Stimulated activated CD8-positive, alpha-beta memory T cell treated with anti-CD3 and anti-CD28 coated beads, Interleukin-15, amount 100 ng/mL, for 24 hours (primary cell): ENCODE results near the gene NBPF1.
"Not testable (repeated sequence)": the region's sequence is repeated elsewhere in the genome, so short reads cannot be mapped to it uniquely, and the experiment has no call there.

ENCODE experiments used
- DNase-seq: peaks from one replicate; pipeline ENCODE4 v3.0.0-alpha.2; 2020; ENCODE audit warnings: low read depth

Gene NBPF1

DNA sequence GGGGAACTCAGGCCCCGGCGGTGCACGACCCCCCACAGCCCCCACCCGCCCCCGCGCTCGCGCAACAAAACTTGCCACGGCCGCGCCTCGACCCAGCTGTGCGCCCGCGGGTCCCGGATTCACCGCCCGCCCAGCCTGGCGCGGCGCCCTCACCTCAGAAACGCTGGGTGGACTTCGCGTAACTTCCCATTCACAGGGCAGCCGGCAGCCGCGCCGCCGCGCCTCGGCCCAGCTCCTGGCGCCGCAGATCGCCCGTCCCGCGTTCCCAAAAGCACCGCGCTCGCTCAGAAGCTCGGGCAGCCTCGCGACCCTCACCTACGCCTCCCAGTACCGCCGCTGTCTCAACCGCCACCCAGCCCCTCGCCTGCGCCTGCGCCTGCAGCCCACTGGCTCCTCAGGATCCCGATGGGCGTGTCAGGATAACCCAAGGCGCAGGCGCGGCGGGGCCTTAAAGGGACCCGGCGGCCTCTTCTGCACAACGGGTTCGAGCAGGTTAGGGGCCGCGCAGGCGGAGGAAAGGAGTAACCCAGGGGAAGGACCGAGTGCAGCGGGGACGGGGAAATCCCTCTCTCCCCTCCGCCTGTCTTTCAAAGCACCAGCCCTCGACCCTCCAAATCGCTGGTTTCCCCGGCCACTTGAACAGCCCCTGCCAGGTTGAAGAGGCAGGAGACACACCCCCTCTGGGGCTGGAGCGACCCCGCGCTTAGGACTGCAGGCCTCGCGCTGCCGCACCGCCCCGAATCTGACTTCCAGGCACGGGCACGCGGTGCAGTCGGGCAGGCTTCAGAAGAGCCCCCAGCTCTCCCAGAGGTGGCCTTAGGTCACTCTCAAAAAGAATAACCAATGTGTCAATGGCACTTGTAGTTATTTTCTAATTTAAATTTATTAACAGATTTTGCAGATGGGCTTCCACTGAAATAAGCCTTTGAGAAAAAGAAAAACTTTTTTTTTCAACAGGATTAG, at the start of gene NBPF1:
NBPF1 (minus strand) TSS at position 380 of the 963 bp plus-strand sequence.
- peak; percentile 99 for DNase-seq

DNA sequence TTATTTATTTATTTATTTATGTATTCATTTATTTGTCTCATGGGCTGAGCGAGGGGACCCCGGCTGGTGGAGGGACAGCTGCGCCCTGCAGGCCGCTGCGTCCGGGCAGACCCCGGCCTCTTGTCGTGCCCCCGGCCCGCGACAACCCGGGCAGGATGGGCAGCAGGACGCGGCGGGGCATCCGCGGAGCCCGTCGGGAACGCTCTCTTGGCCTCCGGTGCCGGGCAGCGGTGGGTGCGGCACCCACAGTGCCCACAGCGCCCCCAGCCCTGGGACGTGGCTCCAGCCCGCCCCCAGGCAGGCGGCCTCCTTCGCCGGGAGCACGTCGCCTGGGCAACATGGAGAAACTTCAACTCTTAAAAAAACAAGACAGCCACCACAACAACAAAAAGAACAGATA, 44.9 kb upstream of the NBPF1 start:
- not testable (repeated sequence) for DNase-seq

DNA sequence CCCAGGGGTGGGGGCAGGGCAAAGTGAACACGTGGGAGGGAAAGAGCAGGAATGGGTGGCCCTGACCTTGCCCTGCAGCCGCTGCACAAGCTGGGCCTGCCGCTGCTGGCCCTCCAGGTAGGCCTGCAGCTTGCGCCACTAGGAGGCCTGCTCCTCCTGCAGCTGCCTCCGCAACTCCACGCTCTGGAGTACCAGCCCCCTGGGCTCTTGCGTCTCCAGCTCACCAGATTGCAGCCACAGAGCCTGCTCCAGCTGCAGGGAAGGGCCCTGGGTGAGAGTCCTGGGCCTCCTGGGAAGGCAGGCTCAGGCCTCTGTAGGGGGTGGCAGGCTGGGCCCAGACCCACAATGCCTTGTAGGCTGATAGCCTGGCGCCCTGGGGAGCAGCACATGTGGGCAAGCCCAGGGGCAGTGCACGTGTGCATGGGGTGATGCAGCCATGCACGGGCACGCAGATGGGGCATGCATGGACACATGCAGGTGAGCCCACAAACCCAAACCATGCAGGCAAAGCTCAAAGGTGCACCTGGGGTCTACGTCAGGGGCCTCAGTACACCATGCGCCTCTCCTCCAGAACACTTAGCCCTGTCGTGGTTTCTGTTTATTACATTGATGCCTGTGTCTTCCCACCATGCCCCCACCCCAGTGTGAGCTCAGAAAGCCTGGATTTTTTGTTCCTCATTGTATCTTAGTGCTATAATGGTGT, 43.8 kb upstream of the NBPF1 start:
- DNase-seq: not testable (repeated sequence)

DNA sequence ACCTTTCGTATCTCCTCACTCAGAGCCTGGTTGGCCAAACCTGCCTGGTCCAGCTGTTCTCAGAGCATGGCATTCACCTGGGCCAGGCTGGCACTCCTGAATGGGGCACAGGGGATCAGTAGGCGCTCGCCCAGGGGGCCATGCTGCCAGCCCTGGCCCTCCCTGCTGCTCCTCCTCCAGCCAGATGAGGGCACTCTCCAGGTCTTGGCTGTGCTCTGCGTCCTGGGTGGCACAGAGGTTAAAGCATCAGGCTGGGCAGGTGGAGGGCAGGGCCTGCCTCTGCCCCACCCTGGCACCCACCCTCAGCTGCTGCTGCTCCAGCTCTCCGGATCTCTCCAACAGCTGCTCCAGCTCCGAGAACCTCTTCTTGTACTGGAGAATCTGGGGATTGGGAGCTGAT, 43.2 kb upstream of the NBPF1 start:
- DNase-seq: not testable (repeated sequence)

DNA sequence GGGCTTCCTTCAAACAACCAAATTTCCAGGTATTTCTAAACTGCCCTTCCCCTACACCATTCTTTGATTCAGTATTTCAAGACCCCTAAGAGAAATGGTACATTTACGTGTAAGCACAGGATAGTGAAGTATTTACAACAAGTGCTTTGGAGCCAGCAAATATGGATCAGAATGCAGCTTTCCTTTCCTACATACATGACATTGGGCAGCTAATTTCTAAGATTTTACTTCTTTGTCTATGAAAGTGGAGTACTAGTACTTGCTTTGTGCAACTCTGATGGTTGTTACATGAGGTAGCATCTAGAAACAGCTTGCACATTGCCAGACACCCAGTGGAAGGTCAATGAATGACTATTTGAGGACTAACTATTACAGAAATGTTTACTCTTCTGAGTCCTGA, 38.2 kb upstream of the NBPF1 start:
- not testable (repeated sequence) for DNase-seq

DNA sequence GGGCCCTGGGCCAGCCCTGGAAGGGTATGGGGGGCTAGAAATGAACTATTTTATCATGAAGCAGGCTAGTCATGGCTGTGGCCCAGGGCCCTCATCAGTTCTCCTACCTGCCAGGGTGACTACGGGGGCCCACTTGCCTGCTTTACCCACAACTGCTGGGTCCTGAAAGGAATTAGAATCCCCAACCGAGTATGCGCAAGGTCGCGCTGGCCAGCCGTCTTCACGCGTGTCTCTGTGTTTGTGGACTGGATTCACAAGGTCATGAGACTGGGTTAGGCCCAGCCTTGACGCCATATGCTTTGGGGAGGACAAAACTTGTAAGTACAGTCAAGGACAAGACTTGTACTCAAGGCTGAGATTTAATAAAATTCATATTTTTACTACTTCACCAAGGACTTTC, 36.6 kb upstream of the NBPF1 start:
- DNase-seq: not testable (repeated sequence)

DNA sequence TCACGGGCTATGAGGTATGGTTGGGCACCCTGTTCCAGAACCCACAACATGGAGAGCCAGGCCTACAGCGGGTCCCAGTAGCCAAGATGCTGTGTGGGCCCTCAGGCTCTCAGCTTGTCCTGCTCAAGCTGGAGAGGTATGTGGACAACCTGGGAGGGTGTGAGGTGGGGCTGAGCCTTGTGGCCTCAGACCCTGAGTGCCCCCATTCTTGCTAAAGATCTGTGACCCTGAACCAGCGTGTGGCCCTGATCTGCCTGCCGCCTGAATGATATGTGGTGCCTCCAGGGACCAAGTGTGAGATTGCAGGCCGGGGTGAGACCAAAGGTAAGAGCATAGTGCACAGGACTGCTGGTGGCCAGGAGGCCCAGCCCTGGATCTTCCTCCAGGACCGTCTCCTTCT, 36.0 kb upstream of the NBPF1 start:
- peak; percentile 0 for DNase-seq

DNA sequence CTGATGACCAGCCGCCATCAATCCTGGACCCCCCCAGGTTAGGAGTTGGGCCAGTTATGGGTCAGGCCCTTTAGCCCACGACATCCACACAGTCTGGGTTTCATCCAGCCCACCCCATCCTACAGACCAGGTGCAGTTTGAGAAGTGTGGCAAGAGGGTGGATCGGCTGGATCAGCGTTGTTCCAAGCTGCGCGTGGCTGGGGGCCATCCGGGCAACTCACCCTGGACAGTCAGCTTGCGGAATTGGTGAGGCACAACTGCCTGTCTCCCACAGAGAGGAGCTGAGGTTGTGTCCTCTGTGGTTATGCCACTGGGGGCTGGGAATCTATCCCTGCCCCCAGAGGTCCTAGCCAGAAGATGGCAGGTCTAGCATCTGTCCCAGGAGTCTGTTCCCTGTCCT, 35.4 kb upstream of the NBPF1 start:
- DNase-seq: not testable (repeated sequence)

DNA sequence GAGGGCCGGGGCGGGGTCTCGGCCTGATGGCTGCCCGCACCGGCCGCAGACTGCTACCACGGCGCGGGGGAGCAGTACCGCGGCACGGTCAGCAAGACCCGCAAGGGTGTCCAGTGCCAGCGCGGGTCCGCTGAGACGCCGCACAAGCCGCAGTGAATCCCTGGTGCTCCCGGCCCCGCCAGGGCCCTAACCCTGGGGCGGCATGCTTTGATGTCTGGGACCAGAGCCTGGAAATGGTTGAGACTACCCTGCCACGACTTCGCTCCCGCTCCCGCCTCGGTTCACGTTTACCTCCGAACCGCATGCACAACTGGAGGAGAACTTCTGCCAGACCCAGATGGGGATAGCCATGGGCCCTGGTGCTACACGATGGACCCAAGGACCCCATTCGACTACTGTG, 34.9 kb upstream of the NBPF1 start:
- not testable (repeated sequence) for DNase-seq

DNA sequence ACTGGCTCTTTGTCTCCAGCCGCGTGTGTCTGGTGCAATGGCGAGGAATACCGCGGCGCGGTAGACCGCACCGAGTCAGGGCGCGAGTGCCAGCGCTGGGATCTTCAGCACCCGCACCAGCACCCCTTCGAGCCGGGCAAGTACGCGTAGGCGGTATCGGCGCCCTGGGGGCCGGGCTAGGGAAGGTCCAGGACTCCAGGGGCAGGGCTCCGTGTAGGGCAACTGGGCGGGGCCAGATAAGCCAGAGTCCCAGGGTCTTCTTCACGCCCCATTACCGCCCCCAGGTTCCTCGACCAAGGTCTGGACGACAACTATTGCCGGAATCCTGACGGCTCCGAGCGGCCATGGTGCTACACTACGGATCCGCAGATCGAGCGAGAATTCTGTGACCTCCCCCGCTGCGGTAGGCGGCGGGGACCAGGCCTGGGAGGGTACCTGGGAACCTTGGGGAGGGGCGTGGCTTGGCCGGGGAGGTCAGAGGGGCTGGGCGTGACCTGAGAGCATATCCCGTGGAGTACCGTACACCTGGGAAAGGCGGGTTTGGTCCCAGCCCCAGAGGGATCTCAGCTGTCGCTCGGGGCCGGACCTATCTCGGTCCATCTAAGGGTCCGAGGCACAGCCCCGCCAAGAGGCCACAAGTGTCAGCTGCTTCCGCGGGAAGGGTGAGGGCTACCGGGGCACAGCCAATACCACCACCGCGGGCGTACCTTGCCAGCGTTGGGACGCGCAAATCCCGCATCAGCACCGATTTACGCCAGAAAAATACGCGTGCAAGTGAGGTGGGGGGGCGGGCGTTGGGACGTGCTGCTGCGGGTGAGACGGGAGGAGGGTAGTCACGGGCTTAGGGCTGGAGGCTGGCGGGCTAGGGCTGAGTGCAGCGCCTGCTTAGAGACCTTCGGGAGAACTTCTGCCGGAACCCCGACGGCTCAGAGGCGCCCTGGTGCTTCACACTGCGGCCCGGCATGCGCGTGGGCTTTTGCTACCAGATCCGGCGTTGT, 34.1 kb upstream of the NBPF1 start:
- DNase-seq: not testable (repeated sequence)

DNA sequence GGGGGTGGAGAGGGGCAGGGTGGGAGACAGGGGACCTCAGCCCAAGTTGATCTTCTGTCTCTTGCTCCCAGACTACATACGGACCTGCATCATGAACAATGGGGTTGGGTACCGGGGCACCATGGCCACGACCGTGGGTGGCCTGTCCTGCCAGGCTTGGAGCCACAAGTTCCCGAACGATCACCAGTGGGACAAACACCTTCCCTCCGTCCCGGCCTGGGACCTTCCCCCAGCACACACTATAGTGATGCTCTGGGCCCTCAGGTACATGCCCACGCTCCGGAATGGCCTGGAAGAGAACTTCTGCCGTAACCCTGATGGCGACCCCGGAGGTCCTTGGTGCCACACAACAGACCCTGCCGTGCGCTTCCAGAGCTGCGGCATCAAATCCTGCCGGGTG, 33.4 kb upstream of the NBPF1 start:
- DNase-seq: not testable (repeated sequence)

DNA sequence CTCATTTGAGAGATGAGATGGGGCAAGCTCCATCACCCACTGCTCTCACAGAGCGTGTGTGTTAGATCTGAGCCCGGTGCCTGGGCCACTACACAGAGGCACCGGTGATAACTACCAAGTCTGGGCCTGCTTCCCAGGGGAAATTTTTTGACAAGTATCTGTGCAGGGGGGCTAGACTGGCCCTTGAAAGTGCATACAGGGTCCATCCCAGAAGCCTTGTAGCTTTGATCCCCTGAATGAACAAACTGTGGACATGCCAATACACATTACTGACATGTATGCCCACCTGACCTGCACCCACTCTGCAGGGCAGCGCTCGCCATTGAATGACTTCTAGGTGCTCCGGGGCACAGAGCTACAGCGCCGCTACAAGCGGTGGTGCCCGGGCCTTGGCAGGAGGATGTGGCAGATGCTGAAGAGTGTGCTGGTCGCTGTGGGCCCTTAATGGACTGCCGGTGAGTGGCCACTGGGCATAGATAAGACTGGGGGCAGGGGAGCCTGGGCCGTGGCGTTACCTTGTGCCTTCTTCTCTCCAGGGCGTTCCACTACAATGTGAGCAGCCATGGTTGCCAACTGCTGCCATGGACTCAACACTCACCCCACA, 32.8 kb upstream of the NBPF1 start:
- not testable (repeated sequence) for DNase-seq

DNA sequence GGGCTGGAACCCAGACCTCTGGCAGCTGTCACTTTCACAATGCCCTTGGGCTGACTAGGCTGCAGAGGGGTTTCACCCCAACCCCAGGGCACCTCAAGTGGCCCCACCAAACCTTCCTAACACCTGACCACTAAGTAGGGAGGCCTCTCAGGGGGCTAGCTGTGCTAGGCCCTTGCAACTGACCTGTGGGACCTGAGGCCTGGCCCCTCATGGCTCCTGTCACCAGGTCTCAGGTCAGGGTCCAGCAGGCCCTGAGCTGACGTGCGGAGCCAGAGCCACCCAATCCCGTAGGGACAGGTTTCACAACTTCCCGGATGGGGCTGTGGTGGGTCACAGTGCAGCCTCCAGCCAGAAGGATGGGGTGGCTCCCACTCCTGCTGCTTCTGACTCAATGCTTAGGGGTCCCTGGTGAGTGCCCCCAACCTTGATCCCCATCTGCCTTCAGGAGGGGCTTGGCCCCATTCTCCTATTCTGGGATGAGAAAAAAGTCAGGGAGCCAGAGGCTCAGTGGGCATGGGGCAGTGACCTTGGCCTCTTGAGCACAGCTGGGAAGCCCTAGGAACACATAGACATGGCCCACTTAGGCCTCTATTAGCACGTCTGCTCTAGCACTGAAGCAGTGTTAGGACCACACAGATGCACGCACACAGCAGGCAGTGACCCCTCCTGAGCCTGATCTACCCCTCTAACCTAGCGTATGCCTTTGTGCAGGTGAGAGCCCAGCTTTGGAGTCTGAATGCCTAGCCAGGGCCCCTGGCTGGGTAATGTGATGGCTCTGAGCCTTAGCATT, 32.1 kb upstream of the NBPF1 start:
- not testable (repeated sequence) for DNase-seq

DNA sequence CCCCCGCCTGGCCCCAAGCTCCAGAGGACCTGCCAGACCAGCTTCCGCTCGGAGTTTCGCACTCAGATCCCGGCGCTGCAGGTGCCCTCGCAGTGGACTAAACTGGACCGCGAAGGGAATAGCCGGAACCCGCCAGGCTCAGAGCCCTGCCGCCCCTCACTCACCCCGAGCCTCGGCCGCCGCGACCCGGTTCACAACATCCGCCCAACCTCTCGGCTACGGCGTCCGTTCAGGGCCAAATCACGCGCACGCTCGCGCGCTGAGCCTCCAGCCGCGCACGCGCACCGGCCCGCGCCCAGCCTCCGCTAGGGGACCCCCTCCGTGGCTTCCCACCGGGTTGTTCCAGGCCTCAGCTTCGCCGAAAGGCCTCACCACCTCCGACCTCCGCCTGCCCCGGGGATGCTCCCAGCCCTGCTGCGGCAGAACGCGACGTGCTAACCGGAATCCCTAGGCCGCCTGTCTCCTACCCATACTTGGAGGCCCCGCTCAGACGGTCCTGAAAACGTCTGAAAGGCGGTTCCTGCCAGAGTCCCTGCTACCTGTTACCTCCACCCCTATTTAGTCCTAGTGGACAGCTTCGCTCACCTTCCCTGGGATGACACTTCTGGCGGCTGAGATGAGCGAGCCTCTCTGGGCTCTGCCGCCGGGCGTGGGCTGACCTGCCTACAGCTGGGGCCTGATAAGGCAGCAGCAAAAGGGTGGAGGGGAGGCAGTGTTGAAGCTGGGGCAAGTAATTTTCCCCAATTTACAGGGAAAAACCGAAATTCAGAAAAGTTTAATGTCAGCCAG, 31.3 kb upstream of the NBPF1 start:
- DNase-seq: peak; percentile 100

DNA sequence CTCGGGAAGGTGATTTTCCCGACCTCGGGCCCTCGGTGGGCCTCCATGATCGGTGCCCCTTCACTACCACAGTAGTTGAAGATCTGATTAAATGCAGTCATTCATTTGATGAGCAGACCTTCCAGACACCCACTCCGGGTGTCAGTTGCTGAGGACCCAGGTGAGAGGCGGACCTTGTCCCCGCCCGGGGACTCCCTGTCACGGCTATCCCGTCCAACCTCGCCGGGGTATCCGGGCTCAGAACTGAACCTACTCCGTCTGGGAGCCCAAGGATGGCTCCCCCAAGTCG, 30.8 kb upstream of the NBPF1 start:
- DNase-seq: no peak

DNA sequence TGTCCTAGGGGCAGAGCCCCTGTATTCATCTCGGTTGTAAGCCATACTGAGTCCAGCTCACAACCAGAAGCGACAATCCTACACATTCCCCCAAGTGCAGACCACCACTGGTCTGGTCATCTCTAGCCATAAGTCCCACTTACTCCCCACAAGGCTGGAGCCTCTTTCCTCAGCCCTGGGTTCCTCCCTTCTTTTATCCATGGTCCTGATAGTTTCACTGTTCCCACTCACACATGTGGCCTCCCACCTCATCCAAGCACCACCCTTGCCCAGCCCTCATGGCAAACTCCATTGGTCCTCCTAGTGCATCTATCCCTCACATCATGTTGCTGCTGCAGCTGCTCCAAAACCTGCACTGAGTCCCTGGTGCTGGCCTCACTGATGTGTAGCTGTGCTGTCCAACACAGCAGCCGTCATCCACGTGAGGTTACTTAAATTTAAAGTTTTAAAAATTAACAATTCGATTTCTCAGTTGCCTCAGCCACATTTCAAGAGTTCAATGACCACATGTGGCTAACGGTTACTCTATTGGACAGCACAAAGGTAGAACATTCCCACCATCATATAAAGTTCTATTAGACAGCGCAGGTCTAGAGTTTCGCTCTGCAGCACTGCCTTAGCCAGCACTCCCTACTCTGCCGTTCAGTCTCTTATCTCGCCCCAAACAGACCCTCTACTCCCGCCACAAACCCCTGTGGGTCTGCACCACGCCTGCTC, 30.3 kb upstream of the NBPF1 start:
- not testable (repeated sequence) for DNase-seq

DNA sequence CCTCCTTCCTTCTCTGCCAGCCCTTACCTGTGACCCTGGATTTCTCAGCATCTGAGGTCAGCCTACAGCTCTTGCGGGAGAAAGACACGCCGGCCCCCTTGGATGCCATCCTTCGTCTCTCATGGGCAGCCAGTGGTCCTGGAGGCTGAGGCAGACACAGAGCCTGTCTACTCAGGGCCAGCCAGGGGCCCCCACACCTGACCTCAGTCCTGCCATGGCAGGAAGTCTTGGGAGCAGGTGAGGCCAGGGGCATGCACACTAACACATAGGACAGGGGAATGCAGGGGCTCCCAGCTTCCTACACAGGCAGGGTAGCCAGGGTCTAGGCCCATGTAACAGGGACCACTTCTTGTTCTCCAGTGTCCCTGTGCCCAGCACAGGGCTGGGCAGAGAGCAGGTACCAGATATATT, 29.6 kb upstream of the NBPF1 start:
- not testable (repeated sequence) for DNase-seq

DNA sequence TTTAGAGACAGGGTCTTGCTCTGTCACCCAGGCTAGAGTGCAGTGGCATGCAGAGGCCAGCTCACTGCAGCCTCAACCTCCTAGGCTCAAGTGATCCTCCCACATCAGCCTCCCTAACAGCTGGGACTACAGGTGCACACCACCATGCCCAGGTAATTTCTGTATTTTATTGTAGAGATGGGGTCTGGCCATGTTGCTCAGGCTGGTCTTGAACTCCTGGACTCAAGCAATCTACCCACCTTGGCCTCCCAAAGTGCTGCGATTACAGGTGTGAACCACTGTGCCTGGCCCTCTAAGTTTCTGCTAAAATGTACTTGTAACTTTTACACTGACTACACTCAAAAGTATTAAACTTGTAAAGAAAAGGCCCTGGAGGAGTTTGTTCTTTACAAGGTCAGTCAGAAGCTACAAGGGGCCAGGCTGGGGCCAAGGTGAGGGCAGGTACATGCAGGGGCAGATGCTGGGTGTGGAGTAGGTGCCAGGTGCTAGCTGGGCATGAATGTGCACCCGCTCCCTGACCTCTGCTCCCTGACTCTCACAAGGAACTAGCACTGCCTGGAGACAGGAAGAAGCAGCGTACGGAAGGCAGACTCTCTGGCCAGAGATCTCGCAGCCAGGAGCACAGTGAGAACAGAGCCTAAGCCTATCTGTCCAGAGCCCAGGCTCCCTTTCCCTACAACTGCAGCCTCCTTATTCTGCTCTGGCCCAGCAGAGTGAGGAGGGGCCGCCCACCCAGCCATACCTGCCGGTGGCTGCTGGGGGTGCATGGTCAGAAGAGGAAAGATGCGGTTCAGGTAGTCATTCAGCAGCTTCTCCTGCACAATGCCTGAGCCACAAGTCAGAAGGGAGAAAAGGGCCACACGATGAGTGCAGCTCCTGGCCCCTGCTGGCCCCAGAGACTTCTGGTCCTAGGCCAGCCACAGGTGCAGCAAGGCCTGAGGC, 28.9 kb upstream of the NBPF1 start:
- DNase-seq: peak; percentile 1
